Hematopoietic multipotent progenitor cell treated with erythropoietin and hydrocortisone succinate and interleukin-3 and kit ligand, for 8 days (in vitro differentiated cells): ENCODE measurements around the gene CDC34.

Experiments
- DNase-seq: peaks from one replicate; pipeline ENCODE4 v3.0.0-alpha.2; 2015

Gene CDC34

GRCh38 chr19:589693-590395 lies 58.3 kb downstream of the CDC34 start, which contains the start of gene HCN2:
Gene HCN2 (plus strand): TSS chr19:589881. CDS start chr19:589946, 65 bp downstream.
- DNase-seq = no peak

- no peak for DNase-seq
Measured at GRCh38 chr19:590396-590745, 58.8 kb downstream of the CDC34 start.

DNA sequence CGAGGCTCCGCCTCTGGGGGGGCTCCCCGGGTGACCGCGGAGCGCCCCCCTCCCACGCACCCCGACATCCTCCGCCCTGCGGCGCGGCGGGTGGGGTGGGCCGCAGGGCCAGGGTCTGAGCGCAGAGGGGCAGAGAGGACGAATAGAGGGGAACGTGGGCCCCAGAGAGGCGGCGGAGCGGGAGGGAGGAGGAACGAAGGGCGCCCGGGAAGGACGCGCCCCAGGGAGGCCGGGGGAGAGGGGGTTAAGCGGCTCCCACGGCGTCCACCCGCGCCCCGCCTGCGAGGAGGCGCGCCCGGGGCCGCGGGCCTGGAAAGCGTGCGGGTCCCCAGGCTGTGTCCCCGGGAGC lies 59.2 kb downstream of the CDC34 start:
- DNase-seq = no peak

DNA sequence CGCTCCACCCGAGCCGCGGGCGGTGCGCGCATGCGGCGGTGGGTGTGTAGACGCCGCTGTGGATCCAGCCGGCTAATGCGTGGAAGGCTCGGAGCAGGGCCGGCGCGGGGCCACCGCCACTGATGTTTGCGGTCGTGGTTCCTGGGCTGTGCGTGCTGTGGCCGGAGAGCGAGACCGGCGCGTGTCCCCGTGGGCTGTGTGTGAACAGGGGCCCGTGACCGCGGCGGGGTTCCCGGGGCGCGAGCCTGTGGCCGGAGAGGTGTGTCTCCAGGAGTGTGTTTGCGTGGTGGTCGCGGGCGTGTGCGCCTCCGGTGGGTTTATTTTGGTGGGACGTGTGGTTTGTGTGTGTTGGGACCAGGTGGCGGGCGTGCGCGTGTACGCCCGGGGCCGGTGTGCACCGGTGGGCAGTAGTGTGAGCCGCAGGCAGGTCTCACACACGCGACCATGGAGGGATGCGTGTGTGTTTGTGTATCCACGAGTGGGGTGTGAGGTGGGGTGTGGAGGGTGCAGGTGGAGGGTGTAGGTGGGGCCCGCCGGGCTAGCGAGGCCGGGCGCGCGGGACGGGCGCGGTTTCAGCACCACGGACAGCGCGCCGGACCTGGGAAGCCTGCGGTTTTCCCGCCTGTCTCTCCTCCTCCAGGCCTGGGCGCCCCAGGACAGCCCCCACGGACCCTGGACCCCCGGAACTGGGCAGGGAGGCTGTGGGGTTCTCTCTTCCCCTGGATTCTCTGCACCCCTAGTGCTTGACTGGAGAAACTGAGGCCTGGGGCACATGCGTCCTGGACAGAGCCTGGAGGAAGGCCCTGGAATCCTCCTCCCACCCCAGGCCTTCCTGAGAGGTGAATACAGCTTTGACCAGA lies 59.8 kb downstream of the CDC34 start:
- no peak for DNase-seq
